OCI-M2 (cell line): ENCODE data around the gene SKIC8.

Experiments used
- DNase-seq: peaks from one replicate; lab custom pipeline; 2025; ENCODE audit not compliant: unreplicated experiment; lab: John Stamatoyannopoulos, UW

Gene SKIC8

DNA sequence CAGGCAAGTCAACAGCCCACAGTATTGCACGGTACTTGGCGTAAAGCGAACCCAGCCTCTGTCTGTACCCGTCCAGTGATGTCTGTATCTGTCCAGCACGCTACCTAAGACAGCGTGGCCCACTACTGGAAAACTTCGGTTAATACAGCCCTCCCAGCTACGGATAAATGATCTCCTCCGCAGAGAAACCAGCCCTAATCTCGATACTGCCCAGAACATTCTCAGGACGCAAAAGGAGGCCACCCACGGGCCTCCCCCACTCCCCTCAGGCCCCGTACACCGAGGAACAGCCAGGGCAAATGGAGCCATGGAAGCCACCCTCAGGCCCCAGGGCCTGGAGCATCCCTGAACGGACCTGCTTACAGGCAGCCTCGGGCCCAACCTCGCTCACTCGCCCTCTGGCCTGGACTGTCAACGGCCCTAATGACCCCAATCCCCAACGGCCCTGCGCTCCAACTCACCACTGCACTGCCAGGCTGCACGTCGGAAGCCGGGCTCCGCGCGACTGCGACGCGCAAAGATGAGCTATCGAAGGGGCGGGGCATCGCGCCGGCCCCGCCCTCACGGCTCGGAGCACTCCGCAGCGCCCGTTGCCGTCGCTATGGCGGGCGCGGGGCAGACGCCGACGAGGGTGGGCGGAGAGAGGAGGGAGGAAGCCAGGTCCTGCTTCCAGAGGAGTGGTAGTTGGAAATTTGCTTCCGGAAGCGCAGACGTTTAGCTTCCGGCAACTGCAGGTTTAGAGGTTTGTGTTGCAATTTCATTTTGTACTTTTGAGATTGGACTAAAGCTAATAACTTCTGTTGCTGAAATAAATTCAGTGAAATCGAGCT, at the start of gene SKIC8:
Gene SKIC8 (minus strand): TSS at position 509 of the 830 bp plus-strand sequence. CDS start 3,923 bp downstream, outside the sequence.
- peak; percentile 55 for DNase-seq

DNA sequence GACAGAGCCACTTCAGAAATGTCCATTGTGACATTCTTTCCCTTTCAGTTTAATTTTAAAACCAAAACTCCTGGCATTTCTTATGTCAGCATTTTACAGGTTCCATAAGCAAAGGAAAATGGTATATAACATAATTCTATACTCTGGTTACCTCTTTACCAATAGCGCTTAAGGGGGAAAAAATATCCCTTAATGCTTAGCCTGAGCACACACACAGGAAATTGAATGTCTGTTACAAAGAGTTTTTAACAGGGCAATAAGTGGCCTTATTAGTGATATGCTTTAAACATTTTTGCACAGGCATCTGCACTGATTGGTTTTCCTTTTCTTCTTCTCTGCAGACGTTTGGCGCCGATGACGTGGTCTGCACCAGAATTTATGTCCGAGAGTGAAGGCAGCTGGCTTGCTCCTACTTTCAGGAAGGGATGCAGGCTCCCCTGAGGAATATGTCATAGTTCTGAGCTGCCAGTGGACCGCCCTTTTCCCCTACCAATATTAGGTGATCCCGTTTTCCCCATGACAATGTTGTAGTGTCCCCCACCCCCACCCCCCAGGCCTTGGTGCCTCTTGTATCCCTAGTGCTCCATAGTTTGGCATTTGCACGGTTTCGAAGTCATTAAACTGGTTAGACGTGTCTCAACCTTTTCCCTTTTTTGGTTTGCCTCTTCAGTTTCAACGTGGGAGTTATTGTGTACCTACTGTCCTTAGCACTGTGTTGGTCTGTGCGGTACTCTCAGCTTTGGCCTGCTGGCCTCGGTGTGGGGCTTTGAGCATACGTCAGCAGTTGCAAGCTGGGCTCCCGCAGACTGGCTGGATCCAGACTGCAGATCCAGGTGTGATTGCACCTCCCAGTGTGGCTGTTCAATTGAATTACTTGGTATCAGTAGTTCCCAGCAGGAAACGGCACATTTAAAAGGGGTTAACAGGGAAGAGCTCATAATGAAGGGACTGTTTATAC, 48.5 kb upstream of the SKIC8 start:
- no peak for DNase-seq

DNA sequence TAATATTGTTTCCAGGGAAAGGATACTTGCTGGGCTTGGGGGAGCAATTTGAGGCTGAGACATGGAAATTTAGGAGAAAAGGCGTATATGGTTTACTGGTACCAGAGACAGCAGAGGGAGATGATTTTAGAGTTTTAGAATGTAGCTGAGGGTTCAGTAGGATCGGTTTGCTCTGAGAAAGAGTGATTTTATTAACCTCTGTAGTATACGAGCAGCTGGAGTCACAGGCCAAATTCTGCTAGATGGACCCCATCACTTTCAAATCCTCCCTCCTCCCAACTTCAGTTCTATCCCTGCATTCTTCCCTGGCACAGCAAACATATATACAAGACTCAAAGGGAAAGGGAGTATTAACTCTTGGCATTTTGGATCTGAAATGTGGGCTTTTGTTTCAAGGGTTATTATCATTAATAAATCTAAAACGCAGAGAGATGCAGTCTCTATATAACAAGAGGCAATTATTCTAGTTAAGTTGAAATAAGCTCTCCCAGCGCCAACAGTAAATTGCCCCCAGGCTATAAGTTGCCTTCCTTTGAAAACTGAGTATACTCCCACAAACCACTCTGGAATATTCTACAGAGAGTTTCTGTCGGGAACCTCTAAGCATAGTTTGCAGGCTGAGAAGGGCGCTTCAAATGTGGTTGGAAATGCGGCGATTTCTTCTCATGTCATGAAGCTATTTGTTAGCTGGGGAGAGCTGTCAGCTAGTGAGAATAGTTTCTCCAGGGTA, 46.2 kb upstream of the SKIC8 start:
- DNase-seq: no peak

DNA sequence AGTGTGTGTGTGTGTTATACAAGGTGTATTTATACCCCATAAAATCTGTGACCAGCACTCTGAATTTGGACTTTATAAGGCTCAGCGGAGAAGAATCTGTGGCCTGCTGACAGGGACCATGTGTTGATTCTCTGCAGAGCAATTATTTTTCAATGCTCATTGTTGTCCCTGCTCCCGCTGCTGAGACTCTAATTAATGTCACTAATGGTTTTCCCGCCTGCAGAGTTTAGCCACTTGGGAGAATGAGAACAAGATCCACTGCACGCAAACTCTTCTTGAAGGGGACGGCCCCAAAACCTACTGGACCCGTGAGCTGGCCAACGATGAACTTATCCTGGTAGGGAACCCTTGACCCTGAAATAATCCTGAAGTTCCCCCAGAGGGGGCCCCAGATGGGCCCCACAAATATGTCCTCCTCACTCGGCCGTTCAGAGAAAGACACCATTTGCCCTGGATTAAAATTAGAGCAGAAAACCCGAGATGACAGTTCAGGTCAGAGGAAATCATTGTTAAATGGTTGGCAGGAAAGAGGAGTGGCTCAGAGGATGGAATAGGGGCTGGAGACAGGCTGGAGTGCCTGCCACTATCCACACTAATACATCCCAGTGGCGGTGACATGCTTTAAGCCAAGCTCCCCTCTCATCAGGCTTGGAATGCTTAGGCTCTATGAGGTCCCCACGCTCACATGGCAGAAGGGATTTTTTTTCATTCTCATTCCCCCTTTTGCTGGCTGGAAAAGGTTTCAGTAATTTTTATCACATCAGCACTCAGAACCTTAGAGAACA, 44.1 kb upstream of the SKIC8 start:
- no peak for DNase-seq

DNA sequence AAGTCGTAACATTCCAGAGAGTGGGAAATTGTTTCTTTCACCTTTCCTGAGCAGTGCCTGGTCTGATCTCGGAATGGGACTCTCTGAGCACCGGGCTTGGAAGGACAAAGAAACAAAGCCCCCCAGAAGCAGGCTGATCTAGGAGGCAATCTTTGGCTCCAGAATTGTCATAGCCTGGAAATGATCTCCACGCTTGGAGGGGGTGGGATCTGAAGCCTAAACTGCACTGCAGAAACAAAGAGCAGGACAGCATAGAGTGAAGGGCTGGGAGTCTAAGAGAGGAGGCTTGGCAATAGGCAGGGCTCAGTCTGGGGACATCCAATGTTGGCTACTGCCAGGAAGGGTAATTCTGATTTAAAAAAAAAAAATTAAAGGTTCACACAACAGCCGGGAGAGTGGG, 42.6 kb upstream of the SKIC8 start:
- no peak for DNase-seq

DNA sequence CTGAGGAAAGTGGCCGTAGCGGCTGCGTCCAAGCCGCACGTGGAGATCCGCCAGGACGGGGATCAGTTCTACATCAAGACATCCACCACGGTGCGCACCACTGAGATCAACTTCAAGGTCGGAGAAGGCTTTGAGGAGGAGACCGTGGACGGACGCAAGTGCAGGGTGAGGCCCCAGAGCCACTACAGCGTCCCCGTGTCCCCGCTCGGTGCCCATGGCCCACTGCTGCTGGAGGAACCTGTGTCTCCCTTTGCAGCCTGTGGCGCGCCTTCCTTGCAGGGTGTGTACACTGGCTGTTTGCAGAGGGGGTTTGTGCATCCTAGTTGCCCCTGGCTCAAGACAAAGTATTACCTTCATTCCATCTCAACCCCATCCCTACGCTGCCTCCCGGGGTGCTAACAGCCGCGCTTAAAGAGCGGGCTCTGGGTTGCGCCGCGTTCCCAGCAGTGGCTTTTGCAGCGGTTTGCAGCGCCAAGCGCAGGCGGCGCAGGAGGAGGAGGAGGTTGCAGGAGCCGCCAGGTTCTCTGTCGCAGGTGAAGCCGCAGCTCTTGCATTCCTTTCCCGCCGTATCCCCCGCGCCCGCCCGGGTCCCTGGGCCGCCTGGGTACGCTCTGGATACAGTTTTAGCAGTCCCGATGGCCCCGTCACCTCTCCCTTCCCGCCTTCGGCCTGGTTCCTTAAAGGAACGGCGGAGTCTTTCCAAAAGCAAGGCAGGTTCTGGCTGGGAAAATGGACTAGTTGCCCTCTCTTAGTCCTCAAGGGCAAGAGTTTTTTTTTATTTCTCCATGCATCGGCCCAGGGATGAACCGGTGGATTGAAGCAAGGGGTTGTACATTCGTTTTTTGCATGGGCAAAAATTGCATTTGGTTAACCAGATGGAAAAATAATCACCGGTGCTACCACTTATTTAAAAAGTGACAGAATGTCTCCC, 41.9 kb upstream of the SKIC8 start:
- no peak for DNase-seq

DNA sequence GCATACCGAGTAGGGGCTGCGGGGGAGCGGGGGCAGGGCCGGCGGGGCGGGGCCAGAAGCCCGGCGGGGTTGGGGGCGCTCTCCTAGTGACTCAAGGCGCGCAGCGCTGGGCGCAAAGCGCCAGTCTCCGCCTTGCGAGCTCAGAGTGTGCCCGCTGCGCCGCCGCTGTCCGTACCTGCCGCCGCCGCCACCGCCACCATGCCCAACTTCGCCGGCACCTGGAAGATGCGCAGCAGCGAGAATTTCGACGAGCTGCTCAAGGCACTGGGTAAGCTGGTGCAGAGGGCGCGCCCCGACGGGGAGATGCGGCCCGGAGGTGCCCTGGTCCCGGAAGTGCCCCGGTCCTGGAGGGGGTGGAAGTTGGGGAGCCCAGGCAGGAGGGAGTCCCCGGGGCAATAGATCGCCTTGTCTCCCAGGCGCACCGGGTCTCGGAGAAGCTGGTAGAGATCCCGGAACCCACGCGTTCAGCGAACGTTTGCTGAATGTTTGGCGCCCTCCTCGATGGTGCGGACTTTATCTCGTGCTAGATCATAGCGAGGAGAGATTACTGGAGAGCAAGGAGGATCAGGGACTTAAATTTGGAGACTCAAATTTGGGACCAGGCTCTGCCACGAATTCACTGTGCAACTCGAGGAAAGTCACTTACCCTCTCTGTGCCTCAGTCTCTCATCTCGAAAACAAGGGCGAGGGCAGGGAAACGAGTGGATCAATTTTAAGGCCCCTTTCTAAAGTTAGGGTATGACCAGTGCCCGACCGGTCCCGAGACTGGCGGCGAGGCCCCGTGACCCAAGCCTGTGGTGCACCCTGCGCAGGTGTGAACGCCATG, 41.0 kb upstream of the SKIC8 start, which contains the start of gene CRABP1:
Gene CRABP1 (plus strand): TSS at position 123 of the 826 bp plus-strand sequence. CDS start 76 bp downstream, at position 199.
- no peak for DNase-seq

DNA sequence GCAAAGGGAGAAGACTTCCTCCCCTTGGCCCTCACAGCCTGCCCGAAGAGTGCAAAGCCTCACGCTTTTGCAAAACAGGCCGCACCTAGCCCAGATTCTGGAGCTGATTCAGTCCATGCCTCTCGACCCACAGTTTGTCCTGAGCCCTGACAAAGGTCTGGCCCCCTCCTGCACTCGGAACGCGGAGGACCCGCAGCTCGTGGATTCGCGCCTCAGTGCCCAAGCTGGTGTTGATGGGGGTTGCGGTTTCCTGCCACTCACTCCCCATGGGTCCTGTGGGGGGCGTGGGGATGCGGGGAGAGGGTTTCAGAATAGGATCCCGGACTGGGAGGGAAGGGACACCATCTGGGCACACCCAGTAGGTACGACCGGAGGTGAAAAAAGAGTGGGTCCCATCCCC, 40.1 kb upstream of the SKIC8 start:
- DNase-seq: no peak

DNA sequence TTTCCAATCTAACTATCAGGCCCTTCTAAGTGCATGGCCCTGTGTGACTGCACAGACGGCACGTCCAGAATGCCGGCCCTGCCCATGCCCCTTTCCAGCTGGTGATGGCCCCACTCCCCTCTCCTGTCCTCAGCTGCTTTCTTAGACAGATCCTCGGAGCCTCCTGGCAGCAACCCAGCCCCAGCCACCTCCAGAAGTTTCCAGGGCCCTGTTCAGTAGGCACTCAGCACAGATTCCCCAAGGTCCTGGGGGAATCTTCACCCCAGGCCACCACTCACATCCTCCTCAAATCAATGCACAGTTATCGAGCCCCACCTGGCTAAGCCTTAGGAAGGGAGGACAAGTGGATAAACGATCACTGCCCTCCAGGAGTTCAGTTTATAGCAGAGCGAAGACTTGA, 39.4 kb upstream of the SKIC8 start:
- DNase-seq: no peak

DNA sequence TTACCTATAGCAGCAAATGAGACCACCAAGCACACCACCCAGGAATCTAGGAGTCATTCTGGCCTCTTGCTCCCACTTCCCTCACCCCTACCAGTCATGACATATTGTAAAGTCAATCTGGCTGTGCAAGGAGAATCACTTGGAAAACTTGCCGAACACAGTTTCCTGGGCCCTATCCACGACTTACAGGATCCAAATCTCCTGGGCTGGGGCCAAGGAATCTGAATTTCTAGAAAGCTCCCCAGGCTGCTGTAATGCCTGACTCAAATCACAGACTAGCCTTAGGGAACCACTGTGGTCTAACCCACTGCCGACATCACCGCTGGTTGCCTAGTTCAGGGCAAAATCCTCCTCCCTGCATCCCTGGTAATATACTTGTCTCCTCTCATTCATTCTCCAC, 36.6 kb upstream of the SKIC8 start:
- no peak for DNase-seq

DNA sequence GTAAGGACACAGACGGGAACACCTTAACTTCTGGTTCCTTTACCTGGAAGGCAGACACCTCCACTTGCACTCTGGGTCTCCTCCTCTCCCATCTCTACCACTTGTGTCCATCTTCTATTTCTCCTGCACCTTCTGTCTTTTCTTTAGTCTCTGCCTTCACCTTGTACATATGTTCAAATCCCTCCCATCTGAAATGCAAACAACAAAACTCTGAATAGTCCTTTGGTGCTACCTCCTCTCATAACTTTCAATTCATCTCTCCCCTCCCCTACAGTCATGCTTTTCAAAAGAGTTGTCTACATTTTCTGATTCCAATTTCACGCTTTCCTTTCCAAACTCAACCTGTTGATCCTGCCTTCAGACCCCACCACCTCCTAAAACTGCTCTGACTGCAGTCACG, 35.4 kb upstream of the SKIC8 start:
- DNase-seq: no peak

DNA sequence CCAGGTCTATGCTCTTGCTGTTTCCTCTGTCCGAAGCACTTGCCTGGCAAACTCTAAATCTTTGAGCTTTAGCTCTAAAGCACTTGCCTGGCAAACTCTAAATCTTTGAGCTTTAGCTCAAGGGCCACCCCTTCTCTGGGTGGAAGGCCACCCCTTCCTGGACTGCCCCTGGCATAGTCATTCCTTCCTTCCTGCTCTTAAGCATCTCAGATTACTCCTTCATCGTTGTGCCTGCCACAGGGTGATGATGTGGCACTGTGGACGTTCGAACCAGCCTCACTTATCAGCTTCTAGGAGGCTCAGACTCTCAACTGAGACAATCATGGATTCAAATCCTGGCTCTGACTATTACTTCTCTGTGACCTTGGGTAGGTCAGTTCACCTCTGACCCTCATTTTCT, 30.2 kb upstream of the SKIC8 start:
- no peak for DNase-seq

DNA sequence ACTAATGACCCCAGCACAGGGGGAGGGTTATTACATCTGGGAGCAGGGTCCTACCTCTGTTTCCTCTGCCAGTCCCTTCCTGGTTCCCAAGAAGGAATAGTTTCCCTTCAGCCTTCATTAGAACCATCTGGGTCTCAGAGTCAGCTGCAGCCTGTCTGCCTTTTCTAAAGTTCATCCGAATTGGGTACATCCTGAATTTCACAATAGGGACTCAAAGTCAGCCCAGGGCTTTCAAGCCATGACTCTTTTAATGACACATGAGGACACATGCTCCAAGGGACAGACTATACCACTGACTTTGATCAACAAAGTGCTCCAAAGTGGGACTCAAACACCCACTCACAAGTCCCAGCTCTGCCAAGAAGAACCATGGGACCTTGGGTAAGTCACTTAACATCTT, 28.1 kb upstream of the SKIC8 start:
- no peak for DNase-seq

DNA sequence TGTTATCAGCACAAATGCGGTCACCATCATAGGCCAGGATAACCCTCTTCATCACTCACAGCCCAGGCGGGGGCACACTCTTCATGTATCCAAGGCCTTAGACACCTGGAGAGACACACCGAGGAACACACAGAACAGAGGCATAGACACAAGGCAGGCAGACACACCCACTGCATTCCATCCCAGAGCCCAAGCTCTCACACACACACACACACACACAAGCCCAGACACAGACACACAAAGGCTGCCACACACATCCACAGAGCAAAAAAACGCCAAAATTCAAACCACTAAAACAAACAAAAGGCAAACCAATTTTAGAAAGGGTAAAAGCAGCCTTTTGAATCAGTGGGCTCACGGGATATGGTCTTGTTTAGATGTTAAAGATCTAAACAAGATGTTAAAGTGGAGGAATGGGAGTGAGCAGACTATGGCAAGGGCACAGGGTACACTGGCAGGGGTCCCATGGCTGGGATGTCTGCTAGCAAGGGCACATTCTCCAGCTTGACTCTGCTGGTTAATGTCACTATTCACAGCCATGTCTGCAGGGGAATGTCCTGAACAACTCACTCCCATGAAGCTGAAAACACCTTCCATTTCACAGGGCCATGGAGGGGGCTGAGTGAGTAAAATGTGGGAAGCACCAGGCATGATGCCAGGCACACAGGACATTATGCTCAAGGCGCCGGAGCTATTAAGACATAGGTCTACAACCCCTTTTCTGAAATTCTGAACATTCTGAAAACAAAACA, 25.9 kb upstream of the SKIC8 start:
- DNase-seq: no peak

DNA sequence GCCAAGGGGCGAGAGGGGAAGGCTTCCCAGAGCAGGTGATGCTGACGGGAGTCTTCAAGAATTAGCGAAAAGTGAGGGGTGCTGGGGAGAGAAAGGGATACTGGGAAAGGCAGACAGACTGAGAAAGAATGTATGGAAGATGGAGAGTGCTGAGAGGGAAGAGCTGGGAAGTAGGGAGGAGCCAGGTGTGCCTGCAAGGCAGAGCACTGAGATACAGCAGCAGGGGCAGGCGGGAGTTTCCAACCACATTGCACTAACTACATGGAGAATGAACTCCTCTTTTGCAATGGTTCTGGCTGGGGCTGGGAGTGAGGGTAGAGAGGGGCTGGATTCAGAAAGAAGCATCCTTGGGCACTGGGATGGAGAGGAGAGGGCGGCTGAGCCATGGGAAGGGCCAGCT, 24.7 kb upstream of the SKIC8 start:
- DNase-seq: no peak

DNA sequence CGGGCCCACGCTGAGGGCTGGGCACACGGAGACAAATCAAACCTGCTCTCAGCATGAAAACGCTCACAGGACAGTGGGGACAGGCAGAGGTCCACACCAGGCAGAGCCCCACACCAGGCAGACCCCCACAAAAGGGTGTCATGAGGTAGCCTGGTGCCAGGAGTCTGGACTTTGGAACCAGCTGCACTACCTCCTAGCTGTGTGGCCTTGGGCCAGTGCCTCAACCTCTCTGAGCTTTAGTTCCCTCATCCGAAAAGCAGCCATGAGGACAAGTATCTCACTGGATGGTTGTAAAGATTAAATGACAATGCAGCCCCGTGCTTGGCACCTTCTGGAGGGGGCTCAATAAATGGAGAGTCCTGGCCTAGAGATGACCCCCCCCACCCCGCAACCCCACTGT, 24.3 kb upstream of the SKIC8 start:
- DNase-seq: no peak

DNA sequence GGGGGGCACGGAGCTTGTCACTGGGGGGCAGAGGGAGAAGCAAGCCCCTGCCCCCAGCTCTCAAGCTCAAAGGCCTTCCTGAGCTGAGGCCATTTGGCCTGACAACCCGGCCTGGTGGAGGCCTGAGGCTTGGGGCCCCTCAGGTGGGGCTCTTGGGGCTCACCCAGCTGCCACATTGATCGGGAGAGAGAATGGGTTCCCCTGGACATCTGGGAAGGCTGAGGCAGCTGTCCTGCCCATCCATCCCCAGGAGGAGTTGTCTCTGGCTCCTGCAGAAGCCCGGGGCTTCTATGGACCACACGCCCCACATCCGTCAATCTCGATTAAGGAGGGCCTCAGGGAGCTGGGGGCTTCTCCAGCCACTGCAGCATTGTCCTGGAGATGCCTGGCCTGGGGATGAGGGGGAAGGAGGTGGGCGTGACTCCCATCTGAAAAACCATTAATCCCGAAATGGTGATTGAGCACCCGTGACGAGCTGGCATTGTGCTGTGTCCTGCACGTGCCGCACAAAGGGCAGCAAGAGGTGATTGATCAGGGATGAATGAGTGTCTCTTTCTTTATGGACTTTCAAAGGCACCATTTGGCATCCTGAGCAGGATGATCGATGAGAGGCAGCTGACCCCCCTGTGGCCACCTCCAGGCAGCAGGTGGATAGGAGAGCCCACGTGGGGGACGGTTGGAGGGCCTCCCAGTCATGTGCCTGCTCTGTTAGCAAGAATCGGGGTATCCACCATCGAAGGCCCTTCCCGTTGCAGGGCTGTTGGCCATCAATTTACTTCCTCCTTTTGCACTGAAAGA, 23.5 kb upstream of the SKIC8 start:
- no peak for DNase-seq
